ENCODE data around the gene ZMAT3. TPM values are rescaled to one million over a fixed set of nuclear protein-coding genes. Genes with fewer than 3 reads are reported as not detected.
"Not testable (repeated sequence)": the region's sequence is repeated elsewhere in the genome, so short reads cannot be mapped to it uniquely, and the experiment has no call there.

ZMAT3 gene
- total RNA-seq, result 10 to 100 TPM; 26.9 to 28.3 TPM

DNA sequence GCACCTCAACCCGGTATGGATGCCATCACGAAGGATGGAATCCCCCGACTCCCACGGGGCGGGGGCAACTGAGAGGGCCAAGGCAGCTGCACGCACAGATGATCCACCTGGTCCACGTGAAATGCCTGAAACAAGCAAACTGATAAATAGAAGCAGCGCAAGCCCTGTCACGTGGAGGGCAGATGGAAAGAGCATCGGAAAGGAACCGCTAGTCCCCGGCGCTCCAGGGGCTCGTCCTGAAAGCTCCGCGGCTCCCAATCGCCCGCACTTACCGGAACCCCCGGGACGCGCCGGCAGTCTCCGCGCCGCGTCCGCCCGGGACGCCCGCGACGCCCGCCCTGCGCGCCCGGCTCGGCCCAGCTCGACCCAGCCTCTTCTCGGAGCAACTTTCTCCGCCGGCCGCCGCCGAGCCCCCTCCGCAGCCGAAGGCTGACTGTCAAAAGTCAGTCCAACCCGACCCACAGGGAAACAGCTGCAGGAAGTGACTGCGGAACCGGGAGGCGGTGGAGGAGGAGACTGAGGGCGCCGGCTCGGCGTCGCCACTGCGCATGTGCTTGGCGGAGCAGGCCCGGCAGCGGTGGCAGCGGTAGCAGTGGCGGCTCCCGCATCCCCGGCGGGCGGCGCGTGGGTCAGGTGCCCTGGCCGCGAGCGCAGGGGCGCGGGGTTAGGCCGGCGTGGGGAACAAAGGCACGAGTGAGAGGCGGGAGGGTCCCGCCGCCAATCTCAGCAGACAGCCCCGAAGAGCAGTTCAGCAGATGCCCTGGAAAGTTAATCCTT lies at the start of gene ZMAT3:
TSS of gene ZMAT3 (minus strand) at position 487 of the 777 bp plus-strand sequence. CDS start 4,057 bp downstream, outside the sequence.
- peak within 1 kb of the TSS; percentile 99 for H3K4me3 Mint-ChIP-seq
- H3K27me3 Mint-ChIP-seq (ENCODE audit: low read depth), result no peaks in the 10 kb centered on the region
- intact Hi-C loops (cut with micrococcal nuclease), result loop anchor here (1.0 to 5.0 kb wide), 12 partner anchors 10 to 581 kb away; partner anchors contain the start of genes ACTL6A, MFN1 and USP13
- CTCF ChIA-PET, result interaction anchor here (0.6 to 6.3 kb wide), 8 partner anchors 12 to 327 kb away, joined by 3 to 44 read pairs (median 3); partner anchors contain the start of gene PIK3CA
- DNase-seq, result peak; percentile 86
- H3K36me3 Mint-ChIP-seq (ENCODE audit: low read depth), result peaks cover 17% of the 10 kb centered on the region
- H3K9me3 Mint-ChIP-seq, result no peaks in the 10 kb centered on the region
- peak within 1 kb of the TSS; percentile 89 for H3K27ac Mint-ChIP-seq
- H3K4me1 Mint-ChIP-seq (ENCODE audit: low read depth), result peaks cover 42% of the 10 kb centered on the region

- Mint-ChIP-seq H3K9me3 (peaks cover 4% of the 10 kb centered on the region), H3K27me3 (ENCODE audit: low read depth) (peaks cover 4% of the 10 kb centered on the region), H3K4me3 (no peak overlapping the region), H3K4me1 (ENCODE audit: low read depth) (no peaks in the 10 kb centered on the region), H3K36me3 (ENCODE audit: low read depth) (no peaks in the 10 kb centered on the region), H3K27ac (no peak overlapping the region)
- intact Hi-C loops (cut with micrococcal nuclease), result no loop called here
- no peak for DNase-seq
- CTCF ChIA-PET, result interaction anchor here (0.6 kb wide), 1 partner anchor 22 kb away, joined by 4 read pairs; no protein-coding TSS in a partner anchor
Measured at GRCh38 chr3:179116816-179117215, 45.2 kb upstream of the ZMAT3 start.

DNA sequence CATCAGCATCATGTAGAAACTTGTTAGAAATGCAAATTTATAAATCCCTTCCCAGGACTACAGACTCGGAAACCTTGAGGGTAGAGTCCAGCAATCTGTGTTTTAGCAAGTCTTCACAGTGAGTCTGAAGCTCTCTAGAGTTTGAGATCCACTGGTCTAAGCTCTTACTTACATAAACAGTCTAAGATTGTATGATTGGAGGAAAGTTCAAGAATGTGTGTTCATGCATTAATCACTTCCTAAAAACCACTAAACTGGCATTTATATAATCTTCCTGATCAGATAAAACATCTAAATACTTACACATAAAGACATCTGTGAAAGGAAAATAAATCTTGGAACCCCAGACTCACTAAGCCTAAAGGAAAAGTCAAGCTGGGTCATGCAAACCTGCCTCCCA lies 43.8 kb upstream of the ZMAT3 start:
- H3K4me1 Mint-ChIP-seq (ENCODE audit: low read depth); H3K4me3 Mint-ChIP-seq; H3K36me3 Mint-ChIP-seq (ENCODE audit: low read depth); DNase-seq; H3K27ac Mint-ChIP-seq; H3K27me3 Mint-ChIP-seq (ENCODE audit: low read depth); intact Hi-C loops (cut with micrococcal nuclease); H3K9me3 Mint-ChIP-seq: not testable (repeated sequence)
- CTCF ChIA-PET, result interaction anchor here (0.9 kb wide), 1 partner anchor 200 kb away, joined by 3 read pairs; no protein-coding TSS in a partner anchor

- no peak overlapping the region for H3K4me3 Mint-ChIP-seq
- no peaks in the 10 kb centered on the region for H3K4me1 Mint-ChIP-seq (ENCODE audit: low read depth)
- peaks cover 6% of the 10 kb centered on the region for H3K9me3 Mint-ChIP-seq
- H3K27ac Mint-ChIP-seq, result no peak overlapping the region
- DNase-seq, result no peak
- CTCF ChIA-PET, result no interaction called here
- H3K36me3 Mint-ChIP-seq (ENCODE audit: low read depth), result no peaks in the 10 kb centered on the region
- peaks cover 4% of the 10 kb centered on the region for H3K27me3 Mint-ChIP-seq (ENCODE audit: low read depth)
- intact Hi-C loops (cut with micrococcal nuclease), result no loop called here
Measured at GRCh38 chr3:179113903-179114302, 42.3 kb upstream of the ZMAT3 start.

GRCh38 chr3:179108086-179108485 lies 36.5 kb upstream of the ZMAT3 start:
- CTCF ChIA-PET, result interaction anchor here (0.8 to 1.5 kb wide), 3 partner anchors 12 to 213 kb away, joined by 3 to 4 read pairs (median 3); no protein-coding TSS in a partner anchor
- H3K27me3 Mint-ChIP-seq (ENCODE audit: low read depth), result peaks cover 4% of the 10 kb centered on the region
- H3K4me1 Mint-ChIP-seq (ENCODE audit: low read depth), result peaks cover 1% of the 10 kb centered on the region
- no peaks in the 10 kb centered on the region for H3K36me3 Mint-ChIP-seq (ENCODE audit: low read depth)
- H3K27ac Mint-ChIP-seq, result no peak overlapping the region
- intact Hi-C loops (cut with micrococcal nuclease), result loop anchor here (10.0 kb wide), 1 partner anchor 673 kb away; no protein-coding TSS in a partner anchor
- H3K9me3 Mint-ChIP-seq, result peaks cover 7% of the 10 kb centered on the region
- no peak overlapping the region for H3K4me3 Mint-ChIP-seq
- no peak for DNase-seq

GRCh38 chr3:179107617-179108016 lies 36.0 kb upstream of the ZMAT3 start:
- Mint-ChIP-seq H3K27ac (no peak overlapping the region), H3K4me3 (no peak overlapping the region), H3K36me3 (ENCODE audit: low read depth) (no peaks in the 10 kb centered on the region), H3K4me1 (ENCODE audit: low read depth) (peaks cover 1% of the 10 kb centered on the region), H3K9me3 (peaks cover 5% of the 10 kb centered on the region), H3K27me3 (ENCODE audit: low read depth) (peaks cover under 1% of the 10 kb centered on the region)
- no peak for DNase-seq
- intact Hi-C loops (cut with micrococcal nuclease), result loop anchor here (10.0 kb wide), 1 partner anchor 673 kb away; no protein-coding TSS in a partner anchor
- CTCF ChIA-PET, result interaction anchor here (0.8 to 1.5 kb wide), 3 partner anchors 12 to 214 kb away, joined by 3 to 4 read pairs (median 3); no protein-coding TSS in a partner anchor

GRCh38 chr3:179105881-179106280 lies 34.3 kb upstream of the ZMAT3 start:
- H3K36me3 Mint-ChIP-seq (ENCODE audit: low read depth), result no peaks in the 10 kb centered on the region
- DNase-seq, result no peak
- H3K27ac Mint-ChIP-seq, result no peak overlapping the region
- H3K4me1 Mint-ChIP-seq (ENCODE audit: low read depth), result peaks cover 1% of the 10 kb centered on the region
- H3K27me3 Mint-ChIP-seq (ENCODE audit: low read depth), result no peaks in the 10 kb centered on the region
- peaks cover 5% of the 10 kb centered on the region for H3K9me3 Mint-ChIP-seq
- CTCF ChIA-PET, result interaction anchor here (0.8 to 3.1 kb wide), 3 partner anchors 90 to 209 kb away, joined by 4 to 18 read pairs (median 4); no protein-coding TSS in a partner anchor
- intact Hi-C loops (cut with micrococcal nuclease), result loop anchor here (1.0 to 10.0 kb wide), 6 partner anchors 41 to 671 kb away; no protein-coding TSS in a partner anchor
- H3K4me3 Mint-ChIP-seq, result no peak overlapping the region

DNA sequence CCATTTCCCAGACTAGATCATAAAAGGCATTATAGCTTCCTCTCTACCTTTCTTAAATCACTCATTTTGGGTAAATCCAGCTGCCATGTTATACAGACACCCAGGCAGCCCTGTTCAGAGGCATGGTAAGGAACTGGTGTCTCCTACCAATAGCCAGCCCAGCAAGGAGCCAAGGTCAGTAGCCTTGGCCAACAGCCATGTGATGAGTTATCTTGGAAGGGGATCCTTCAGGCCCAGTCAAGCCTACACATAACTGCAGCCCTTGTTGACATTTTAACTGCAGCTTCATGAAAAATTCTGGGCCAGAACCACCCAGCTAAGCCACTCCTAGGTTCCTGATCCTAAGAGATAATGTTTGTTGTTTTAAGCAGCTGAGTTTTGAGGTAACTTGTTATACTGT lies 29.0 kb upstream of the ZMAT3 start:
- no peaks in the 10 kb centered on the region for H3K27me3 Mint-ChIP-seq (ENCODE audit: low read depth)
- DNase-seq, result no peak
- H3K9me3 Mint-ChIP-seq, result no peaks in the 10 kb centered on the region
- CTCF ChIA-PET, result interaction anchor here (1.2 kb wide), 1 partner anchor 85 kb away, joined by 4 read pairs; no protein-coding TSS in a partner anchor
- intact Hi-C loops (cut with micrococcal nuclease), result loop anchor here (10.0 kb wide), 1 partner anchor 666 kb away; no protein-coding TSS in a partner anchor
- peaks cover 1% of the 10 kb centered on the region for H3K4me1 Mint-ChIP-seq (ENCODE audit: low read depth)
- no peak overlapping the region for H3K4me3 Mint-ChIP-seq
- no peaks in the 10 kb centered on the region for H3K36me3 Mint-ChIP-seq (ENCODE audit: low read depth)
- no peak overlapping the region for H3K27ac Mint-ChIP-seq

- no peak overlapping the region for H3K27ac Mint-ChIP-seq
- intact Hi-C loops (cut with micrococcal nuclease), result no loop called here
Measured at GRCh38 chr3:179098388-179099077, 26.9 kb upstream of the ZMAT3 start.

DNA sequence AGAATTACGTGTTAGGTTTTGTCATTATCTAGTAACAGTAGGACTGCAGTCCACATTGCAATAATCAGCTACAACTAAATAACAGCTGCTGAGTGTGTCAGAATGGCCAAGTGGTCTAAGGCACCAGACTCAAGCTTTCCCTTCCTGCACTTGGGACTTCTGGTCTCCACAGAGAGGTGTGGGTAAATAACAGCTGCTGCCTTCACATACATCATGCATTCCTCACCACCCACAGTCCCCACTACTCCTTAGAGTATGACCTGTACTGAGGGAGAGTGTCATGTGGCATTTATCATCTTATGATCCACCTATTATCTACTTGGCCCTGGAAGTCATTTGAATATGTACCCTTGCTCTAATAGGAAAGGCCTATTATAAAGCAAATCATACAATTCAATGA lies 22.2 kb upstream of the ZMAT3 start:
- intact Hi-C loops (cut with micrococcal nuclease), result no loop called here
- H3K9me3 Mint-ChIP-seq, result no peaks in the 10 kb centered on the region
- CTCF ChIA-PET, result no interaction called here

More at GRCh38 chr3:179098388-179099077, 26.9 kb upstream of the ZMAT3 start:
- no peak for DNase-seq
- no peaks in the 10 kb centered on the region for H3K9me3 Mint-ChIP-seq
- CTCF ChIA-PET, result no interaction called here
- H3K4me1 Mint-ChIP-seq (ENCODE audit: low read depth), result no peaks in the 10 kb centered on the region
- H3K4me3 Mint-ChIP-seq, result no peak overlapping the region
- no peaks in the 10 kb centered on the region for H3K27me3 Mint-ChIP-seq (ENCODE audit: low read depth)
- H3K36me3 Mint-ChIP-seq (ENCODE audit: low read depth), result no peaks in the 10 kb centered on the region

GRCh38 chr3:179091113-179091512 lies 19.5 kb upstream of the ZMAT3 start:
- no peaks in the 10 kb centered on the region for H3K9me3 Mint-ChIP-seq
- H3K27me3 Mint-ChIP-seq (ENCODE audit: low read depth), result no peaks in the 10 kb centered on the region

More for the DNA sequence above, 22.2 kb upstream of the ZMAT3 start:
- no peak overlapping the region for H3K27ac Mint-ChIP-seq
- no peak for DNase-seq
- H3K36me3 Mint-ChIP-seq (ENCODE audit: low read depth), result no peaks in the 10 kb centered on the region
- no peaks in the 10 kb centered on the region for H3K27me3 Mint-ChIP-seq (ENCODE audit: low read depth)
- no peak overlapping the region for H3K4me3 Mint-ChIP-seq
- peaks cover 7% of the 10 kb centered on the region for H3K4me1 Mint-ChIP-seq (ENCODE audit: low read depth)

DNA sequence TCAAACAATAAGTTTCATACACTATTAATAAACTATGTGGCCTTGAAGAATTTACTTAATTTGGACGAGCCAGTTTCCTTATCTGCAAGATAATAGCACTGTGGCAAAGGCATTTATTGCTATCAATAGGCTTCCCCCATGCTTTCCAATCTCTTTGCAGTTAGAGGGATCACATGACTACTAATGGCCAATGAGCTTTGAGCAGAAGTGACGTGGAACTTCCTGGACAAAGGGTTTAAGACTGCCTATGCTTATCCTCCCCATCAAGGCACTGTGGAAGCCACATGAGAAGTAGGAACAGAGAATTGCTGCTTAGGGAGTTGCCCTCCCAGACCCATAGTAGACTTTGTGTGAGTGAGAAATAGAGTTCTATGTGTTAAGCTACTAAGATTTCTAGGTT lies 16.7 kb upstream of the ZMAT3 start:
- H3K4me1 Mint-ChIP-seq (ENCODE audit: low read depth), result peaks cover 15% of the 10 kb centered on the region
- no peaks in the 10 kb centered on the region for H3K9me3 Mint-ChIP-seq
- no peak overlapping the region for H3K27ac Mint-ChIP-seq
- intact Hi-C loops (cut with micrococcal nuclease), result loop anchor here (2.0 kb wide), 1 partner anchor 16 kb away; no protein-coding TSS in a partner anchor
- DNase-seq, result no peak
- H3K36me3 Mint-ChIP-seq (ENCODE audit: low read depth), result no peaks in the 10 kb centered on the region
- H3K4me3 Mint-ChIP-seq, result no peak overlapping the region
- H3K27me3 Mint-ChIP-seq (ENCODE audit: low read depth), result no peaks in the 10 kb centered on the region
- CTCF ChIA-PET, result no interaction called here

More at GRCh38 chr3:179091113-179091512, 19.5 kb upstream of the ZMAT3 start:
- Mint-ChIP-seq H3K27ac (no peak overlapping the region), H3K4me3 (no peak overlapping the region), H3K36me3 (ENCODE audit: low read depth) (no peaks in the 10 kb centered on the region), H3K4me1 (ENCODE audit: low read depth) (peaks cover 7% of the 10 kb centered on the region)
- CTCF ChIA-PET, result no interaction called here
- intact Hi-C loops (cut with micrococcal nuclease), result no loop called here
- no peak for DNase-seq

All from activated naive CD4-positive, alpha-beta T cell treated with anti-CD3 and anti-CD28 coated beads for 36 hours (primary cell).